GM20431 (cell line): ENCODE measurements around the gene CABP7.

ENCODE experiments used
- in situ Hi-C: fragments of 300-500 bp; cut with MseI, MboI; formaldehyde crosslinking; loops from one replicate; pipeline ENCODE4 v1.15.0; 2020; ENCODE audit warnings: low sequenced_read_pairs; ENCODE audit not compliant: unreplicated experiment

Gene CABP7

DNA sequence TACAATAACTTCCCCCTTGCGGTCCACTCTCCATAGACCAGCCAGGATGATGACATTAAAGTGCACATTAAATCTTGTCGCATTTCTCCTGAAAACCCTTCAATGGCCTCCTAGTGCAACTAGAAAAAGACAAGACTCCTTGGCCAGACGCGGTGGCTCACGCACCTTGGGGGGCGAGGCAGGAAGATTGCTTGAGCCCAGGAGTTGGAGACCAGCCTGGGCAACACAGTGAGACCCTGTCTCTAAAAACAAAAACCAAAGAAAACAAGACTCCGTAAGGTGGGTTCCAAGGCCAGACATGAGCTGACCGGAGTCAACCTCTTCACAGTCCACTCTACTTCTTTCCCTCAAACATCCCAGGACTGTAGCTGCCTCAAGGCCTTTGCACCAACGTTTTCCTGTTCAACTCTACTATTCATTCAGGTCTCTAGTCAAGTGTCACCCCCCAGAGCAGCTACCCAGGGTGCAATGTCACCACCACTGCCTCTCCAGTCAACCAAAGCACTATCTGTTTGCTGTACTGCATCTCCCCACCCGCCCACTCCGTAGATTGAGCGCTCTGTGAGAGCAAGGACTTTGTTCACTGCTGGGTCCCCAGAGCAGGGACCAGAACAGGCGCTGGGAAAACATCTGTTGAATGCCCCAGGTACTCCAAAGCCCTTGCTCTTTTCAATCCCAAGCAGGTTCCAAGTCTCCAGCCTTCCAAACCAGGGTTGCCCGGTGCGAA is 46.3 kb downstream of the CABP7 start:
- in situ Hi-C loops, result no loop called here

DNA sequence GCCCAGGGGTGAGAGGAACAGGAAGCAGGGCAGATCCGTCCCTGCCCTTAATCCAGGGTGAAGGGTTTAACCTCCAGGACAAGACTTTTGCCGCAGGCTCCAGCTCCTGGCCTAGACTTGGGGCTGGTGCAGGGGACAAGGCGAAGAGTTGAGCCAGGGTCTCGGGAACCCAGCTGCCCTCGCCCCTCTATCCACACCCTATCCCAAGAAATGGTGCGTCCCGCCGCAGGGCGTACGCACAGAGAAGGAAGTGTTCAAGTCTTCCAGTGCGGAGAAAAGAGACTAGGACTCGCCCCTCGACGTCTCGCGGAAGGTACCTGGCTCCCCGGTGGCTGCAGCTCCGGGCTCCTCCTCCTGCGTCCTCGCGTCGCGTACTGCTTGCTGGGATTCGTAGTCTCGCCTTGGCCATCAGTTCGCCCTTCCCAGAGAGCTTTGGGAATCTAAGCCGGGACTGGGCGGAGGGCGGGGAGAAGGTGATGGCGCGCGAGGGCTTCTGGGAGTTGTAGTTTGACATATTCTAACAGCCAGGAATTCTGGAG is 46.9 kb downstream of the CABP7 start, which contains the start of gene ZMAT5:
Gene ZMAT5, minus strand, starts transcription at position 376 of the 539 bp plus-strand sequence. CDS start 18,463 bp downstream, outside the sequence.
- in situ Hi-C loops, result no loop called here

DNA sequence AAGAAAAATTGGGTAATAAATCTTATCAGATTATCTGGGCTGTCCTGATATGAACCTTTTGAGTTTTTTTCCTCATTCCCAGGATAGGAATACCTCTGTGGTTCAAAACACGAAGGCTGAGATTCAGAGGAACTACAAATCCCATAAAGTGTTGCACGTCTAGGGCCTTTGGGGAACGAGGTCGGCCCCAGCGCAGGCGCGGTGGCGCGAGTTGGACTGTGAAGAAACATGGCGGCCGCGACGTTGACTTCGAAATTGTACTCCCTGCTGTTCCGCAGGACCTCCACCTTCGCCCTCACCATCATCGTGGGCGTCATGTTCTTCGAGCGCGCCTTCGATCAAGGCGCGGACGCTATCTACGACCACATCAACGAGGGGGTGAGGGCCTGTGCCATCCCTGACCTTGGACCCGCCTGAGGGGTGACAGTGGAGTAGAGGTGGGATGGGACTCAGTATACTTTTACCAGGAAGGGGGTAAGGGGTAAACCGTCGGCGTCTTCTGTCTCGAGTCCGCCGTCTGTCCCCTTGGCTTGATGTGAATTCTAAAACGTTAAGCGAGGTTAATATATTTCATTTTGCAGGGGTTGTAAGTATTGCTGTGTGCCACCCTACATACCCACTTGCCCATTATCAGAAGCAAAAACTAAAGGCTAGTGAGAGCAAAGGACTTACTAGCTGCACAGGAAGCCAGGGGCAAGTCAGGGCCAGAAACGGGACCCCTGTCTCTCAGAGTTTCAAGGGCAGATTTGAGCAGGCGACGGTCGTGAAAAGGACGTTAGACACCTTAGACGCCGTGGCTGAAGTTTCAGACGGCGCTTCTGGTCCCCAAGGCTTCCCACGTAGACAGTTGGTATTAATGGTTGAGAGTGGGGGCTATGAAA is 47.6 kb downstream of the CABP7 start, which contains the start of gene UQCR10:
Gene UQCR10, plus strand, starts transcription at position 199 of the 881 bp plus-strand sequence. Its CDS starts 30 bp downstream, at position 229.
- in situ Hi-C loops, result no loop called here

DNA sequence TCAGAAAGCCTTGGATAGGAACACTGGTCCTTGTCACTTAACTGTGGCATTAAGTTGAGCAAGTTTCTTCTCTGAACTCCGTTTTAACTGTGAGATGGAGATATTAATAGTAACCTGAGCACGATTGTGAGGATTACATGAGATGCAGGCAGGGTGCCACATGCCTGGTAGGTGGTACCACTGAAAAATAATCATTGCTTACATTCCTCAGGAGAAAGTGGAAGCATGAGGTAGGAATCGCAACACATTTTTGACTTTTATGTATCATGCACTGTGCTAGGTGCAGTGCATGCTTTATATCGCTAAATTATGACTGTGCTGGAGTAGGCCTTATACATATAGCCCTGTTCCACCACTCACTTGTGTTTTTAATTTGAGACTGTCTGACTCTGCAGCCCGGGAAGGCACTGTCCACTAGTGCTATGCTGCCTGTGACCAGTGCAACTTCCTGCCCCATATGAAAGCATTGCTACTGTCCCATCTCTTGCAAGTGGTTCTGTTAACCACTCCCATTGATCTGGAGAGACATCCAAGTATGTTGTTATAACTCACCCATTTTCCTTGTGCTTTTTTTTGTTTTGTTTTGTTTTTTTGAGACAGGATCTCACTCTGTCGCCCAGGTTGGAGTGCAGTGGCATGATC is 48.4 kb downstream of the CABP7 start:
- in situ Hi-C loops, result no loop called here

DNA sequence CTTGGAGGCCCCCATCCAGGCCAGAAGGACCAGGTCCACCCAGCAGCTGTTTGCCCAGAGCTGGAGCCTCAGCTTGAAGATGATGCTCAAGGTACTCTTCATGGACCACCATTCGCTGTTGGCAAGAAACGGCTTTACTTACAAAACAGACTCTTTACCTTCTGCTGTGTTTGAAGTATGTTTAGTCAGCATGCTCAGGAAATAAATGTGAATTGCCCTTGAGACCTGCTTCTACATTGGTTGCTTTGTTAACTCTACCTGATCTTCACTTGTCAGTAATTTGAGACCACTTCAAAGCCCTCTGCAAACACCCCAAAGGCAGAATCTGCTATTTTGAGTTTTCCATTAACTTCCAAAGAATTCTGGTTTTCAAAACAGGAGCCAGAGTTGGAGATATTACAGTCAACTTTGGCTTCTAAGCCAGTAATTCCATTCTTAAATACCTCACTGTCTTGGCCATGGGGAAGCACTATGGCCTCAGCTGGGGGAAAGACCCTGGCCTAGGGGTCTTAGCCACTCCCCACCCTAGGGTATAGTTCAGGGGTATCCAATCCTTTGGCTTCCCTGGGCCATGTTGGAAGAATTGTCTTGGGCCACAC is 50.0 kb downstream of the CABP7 start:
- in situ Hi-C loops, result no loop called here

DNA sequence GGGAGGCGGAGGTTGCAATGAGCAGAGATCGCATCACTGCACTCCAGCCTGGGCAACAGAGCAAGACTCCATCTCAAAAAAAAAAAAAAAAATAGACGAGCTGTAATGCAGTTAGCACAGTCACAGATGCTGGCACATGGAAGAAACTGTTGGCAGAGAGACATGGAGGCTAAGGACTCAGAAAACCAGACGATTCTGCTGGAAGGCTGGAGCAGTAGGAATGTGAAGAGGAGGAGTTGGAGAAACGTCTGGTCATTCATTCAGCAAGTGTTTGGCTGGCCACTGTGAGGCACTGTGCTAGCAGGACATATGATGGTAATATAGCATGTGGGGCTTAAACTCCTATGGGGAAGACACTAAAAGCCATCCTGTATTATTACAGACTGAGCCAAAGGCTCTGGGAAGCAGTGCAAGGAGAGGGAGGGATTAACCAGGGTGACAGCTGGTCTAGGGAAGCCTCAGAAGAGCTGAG is 52.4 kb downstream of the CABP7 start:
- in situ Hi-C loops, result no loop called here

DNA sequence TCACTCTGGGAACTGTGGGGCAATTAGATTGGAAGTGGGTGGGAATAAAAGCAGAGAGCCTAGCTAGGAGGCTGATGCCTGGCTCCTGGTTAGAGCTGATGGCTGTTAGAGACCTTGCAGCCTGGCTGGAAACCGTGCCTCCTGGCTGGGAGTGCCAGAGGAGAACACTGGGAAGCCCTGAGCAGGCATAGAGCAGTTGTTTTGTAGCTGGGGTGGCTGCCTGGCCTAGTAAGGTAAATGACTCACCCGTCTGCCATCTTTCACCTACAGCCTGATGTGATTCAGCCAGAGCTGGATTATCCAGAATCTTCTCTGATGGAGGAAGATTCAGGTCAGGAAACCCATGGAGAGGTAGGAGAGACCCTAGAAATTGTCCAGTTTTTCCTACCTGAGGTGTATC is 53.4 kb downstream of the CABP7 start:
- in situ Hi-C loops, result no loop called here

DNA sequence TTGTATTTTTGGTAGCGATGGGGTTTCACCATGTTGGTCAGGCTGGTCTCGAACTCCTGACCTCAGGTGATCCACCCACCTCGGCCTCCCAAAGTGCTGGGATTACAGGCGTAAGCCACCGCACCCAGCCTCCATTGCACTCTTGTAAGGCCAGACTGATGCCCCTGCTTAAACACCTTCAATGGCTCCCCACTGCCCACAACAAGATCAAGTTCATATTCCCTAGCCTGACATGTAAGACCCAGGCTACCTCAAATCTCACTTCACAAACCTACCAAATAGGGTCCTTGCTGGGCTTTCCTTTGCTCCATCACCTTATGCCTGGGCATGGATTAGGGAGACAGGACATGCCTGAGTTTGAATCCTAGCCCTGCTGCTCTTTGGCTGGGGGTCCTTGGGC is 60.4 kb downstream of the CABP7 start:
- in situ Hi-C loops, result no loop called here

DNA sequence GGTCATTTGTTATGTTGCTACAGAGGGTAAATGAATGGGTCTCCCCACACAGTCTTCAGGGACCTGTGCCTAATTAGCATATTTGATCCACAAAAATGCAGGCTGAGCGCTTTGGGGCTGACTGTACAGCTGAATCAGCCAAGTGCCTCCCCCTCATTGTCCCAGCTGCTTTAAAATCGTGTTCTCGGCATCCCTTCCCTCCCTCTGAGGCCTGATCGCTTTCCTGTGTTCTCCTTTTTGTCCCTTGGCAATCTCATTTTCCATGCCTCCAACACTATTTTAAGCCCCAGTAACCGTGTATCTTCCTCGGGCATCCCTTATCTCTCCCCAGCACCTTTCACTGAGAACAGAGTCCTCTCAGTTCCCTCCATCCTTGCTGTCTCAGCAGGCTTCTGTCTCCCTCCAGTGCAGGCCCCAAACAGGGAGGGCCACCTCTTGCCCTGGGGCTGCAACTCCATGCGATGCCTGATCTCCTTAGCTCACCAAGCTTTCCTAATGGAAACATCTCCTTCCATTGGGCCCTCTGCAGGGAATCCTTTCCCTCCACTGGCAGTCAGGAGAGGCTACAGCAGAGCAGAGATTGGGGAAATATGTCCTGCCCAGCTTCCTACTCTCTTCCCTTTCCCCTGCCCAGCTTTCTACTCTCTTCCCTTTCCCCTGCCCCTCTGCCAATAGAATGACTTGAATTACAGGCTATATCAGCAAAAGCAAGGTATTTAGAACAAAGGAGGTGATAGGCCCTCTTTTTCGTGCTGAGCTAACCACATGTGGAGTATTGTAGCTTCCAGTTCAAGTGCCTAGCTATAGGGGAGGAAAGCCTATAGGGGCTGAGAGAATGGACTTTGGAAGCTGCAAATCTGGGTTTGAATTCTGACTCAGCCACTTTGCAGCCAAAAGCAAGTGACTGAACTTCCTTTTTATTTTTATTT is 61.2 kb downstream of the CABP7 start:
- in situ Hi-C loops, result no loop called here
